H9 (cell line): ENCODE data around the gene MS4A15. TPM values are rescaled to one million over a fixed set of nuclear protein-coding genes. Genes with fewer than 3 reads are reported as not detected.

Source experiments
- DNase-seq: peaks from one replicate; pipeline ENCODE4 v3.0.0-alpha.2; 2017
- H2AFZ ChIP-seq: one replicate; pipeline ENCODE4 v1.6.1; 2013; ENCODE audit warnings: mild to moderate bottlenecking, low read length, control low read depth, moderate library complexity
- H2AK5ac ChIP-seq: 2 replicates; pipeline ENCODE4 v1.6.1; 2013; ENCODE audit warnings: low read length, control low read depth, mixed read lengths; ENCODE audit not compliant: insufficient read length
- H2BK120ac ChIP-seq: one replicate; pipeline ENCODE4 v1.6.1; 2013; ENCODE audit warnings: low read depth, mild to moderate bottlenecking, low read length, control low read depth, inconsistent platforms; ENCODE audit not compliant: poor library complexity, severe bottlenecking
- H2BK12ac ChIP-seq: 2 replicates; pipeline ENCODE4 v1.6.1; 2013; ENCODE audit warnings: low read length, control low read depth, mixed read lengths, low read depth; ENCODE audit not compliant: insufficient read length
- H2BK15ac ChIP-seq: 2 replicates; pipeline ENCODE4 v1.6.1; 2013; ENCODE audit warnings: low read depth, low read length, control low read depth
- H2BK20ac ChIP-seq: one replicate; pipeline ENCODE4 v1.6.1; 2013; ENCODE audit warnings: low read depth, mild to moderate bottlenecking, low read length, control low read depth, inconsistent platforms; ENCODE audit not compliant: poor library complexity, severe bottlenecking
- H2BK5ac ChIP-seq: 2 replicates; pipeline ENCODE4 v1.6.1; 2013; ENCODE audit warnings: low read length, control low read depth, mixed read lengths; ENCODE audit not compliant: insufficient read length
- H3K14ac ChIP-seq: 2 replicates; pipeline ENCODE4 v1.6.1; 2013; ENCODE audit warnings: low read length, control low read depth; ENCODE audit not compliant: insufficient read depth
- H3K18ac ChIP-seq: 2 replicates; pipeline ENCODE4 v1.6.1; 2013; ENCODE audit warnings: low read depth, mild to moderate bottlenecking, mixed read lengths, low read length, control low read depth; ENCODE audit not compliant: insufficient read length
- H3K23ac ChIP-seq: 2 replicates; pipeline ENCODE4 v1.6.1; 2013; ENCODE audit warnings: low read length, control low read depth, mixed read lengths, low read depth; ENCODE audit not compliant: insufficient read length
- H3K23me2 ChIP-seq: 2 replicates; pipeline ENCODE4 v1.6.1; 2013; ENCODE audit warnings: low read depth, mild to moderate bottlenecking, mixed read lengths, low read length, control low read depth; ENCODE audit not compliant: insufficient read length, poor library complexity, severe bottlenecking
- H3K27ac ChIP-seq: 2 replicates; pipeline ENCODE4 v1.5.1; 2013; ENCODE audit warnings: low read length, control low read depth, mixed read lengths, low read depth; ENCODE audit not compliant: insufficient read length
- H3K27me3 ChIP-seq: 2 replicates; pipeline ENCODE4 v1.6.1; 2013; ENCODE audit warnings: low read length, control low read depth, inconsistent platforms; ENCODE audit not compliant: insufficient read depth
- H3K4ac ChIP-seq: 2 replicates; pipeline ENCODE4 v1.6.1; 2013; ENCODE audit warnings: low read depth, mild to moderate bottlenecking, control low read depth, inconsistent platforms, low read length, moderate library complexity
- H3K4me1 ChIP-seq: 2 replicates; pipeline ENCODE4 v1.6.1; 2013; ENCODE audit warnings: low read length, control low read depth, inconsistent platforms; ENCODE audit not compliant: insufficient read depth
- H3K4me2 ChIP-seq: 2 replicates; pipeline ENCODE4 v1.6.1; 2013; ENCODE audit warnings: low read length, control low read depth, mixed read lengths; ENCODE audit not compliant: insufficient read length, insufficient read depth
- H3K56ac ChIP-seq: 2 replicates; pipeline ENCODE4 v1.6.1; 2013; ENCODE audit warnings: low read depth, mild to moderate bottlenecking, mixed read lengths, low read length, control low read depth; ENCODE audit not compliant: insufficient read length
- H3K79me1 ChIP-seq: 2 replicates; pipeline ENCODE4 v1.6.1; 2013; ENCODE audit warnings: low read depth, mild to moderate bottlenecking, moderate library complexity, low read length, control low read depth, inconsistent platforms; ENCODE audit not compliant: insufficient read depth, poor library complexity, severe bottlenecking
- H3K79me2 ChIP-seq: 2 replicates; pipeline ENCODE4 v1.6.1; 2013; ENCODE audit warnings: low read length, control low read depth, inconsistent platforms; ENCODE audit not compliant: insufficient read depth
- H3K9ac ChIP-seq: 2 replicates; pipeline ENCODE4 v1.6.1; 2013; ENCODE audit warnings: low read length, control low read depth, mixed read lengths; ENCODE audit not compliant: insufficient read length; ENCODE audit errors: extremely low read depth
- H3K9me3 ChIP-seq: one replicate; pipeline ENCODE4 v1.6.1; 2013; ENCODE audit warnings: low read depth, low read length, inconsistent platforms; ENCODE audit not compliant: control insufficient read depth
- H3T11ph ChIP-seq: one replicate; pipeline ENCODE4 v1.6.1; 2013; ENCODE audit warnings: mild to moderate bottlenecking, low read length, control low read depth, inconsistent platforms
- H4K20me1 ChIP-seq: one replicate; pipeline ENCODE4 v1.6.1; 2013; ENCODE audit not compliant: control insufficient read depth, insufficient read length, insufficient read depth
- H4K5ac ChIP-seq: 2 replicates; pipeline ENCODE4 v1.6.1; 2013; ENCODE audit warnings: low read depth, mild to moderate bottlenecking, mixed read lengths, low read length, control low read depth; ENCODE audit not compliant: insufficient read length
- H4K8ac ChIP-seq: replicated peaks from 2 replicates; pipeline ENCODE4 v1.6.1; 2013; ENCODE audit warnings: low read length, control low read depth, mixed read lengths, low read depth; ENCODE audit not compliant: insufficient read length
- H4K91ac ChIP-seq: 2 replicates; pipeline ENCODE4 v1.6.1; 2013; ENCODE audit warnings: low read depth, mild to moderate bottlenecking, moderate library complexity, mixed read lengths, low read length, control low read depth; ENCODE audit not compliant: insufficient read length
- H3K27ac Mint-ChIP-seq, 3 experiments: 2 replicates in 2 of 3; 3 replicates in 1 of 3; pipeline ENCODE4 v1.8.0; 2020 to 2021; ENCODE audit warnings: mixed read lengths in 3 of 3, mild to moderate bottlenecking in 1 of 3, moderate library complexity in 1 of 3
- H3K27me3 Mint-ChIP-seq: 2 replicates; pipeline ENCODE4 v1.8.0; 2021; ENCODE audit warnings: low read depth, mild to moderate bottlenecking, moderate library complexity, mixed read lengths
- H3K36me3 Mint-ChIP-seq, 3 experiments: 2 replicates in 2 of 3; 3 replicates in 1 of 3; pipeline ENCODE4 v1.8.0; 2020 to 2021; ENCODE audit warnings: low read depth in 3 of 3, mixed read lengths in 3 of 3; ENCODE audit not compliant: insufficient read depth in 1 of 3
- H3K4me1 Mint-ChIP-seq, 2 experiments: 2 replicates each; pipeline ENCODE4 v1.8.0; 2020; ENCODE audit warnings: mixed read lengths in 2 of 2
- H3K4me3 Mint-ChIP-seq, 2 experiments: 2 replicates in 1 of 2; 3 replicates in 1 of 2; pipeline ENCODE4 v1.8.0; 2020 to 2021; ENCODE audit warnings: mild to moderate bottlenecking in 2 of 2, mixed read lengths in 2 of 2, moderate library complexity in 1 of 2
- H3K9me3 Mint-ChIP-seq, 2 experiments: 2 replicates in 1 of 2; 3 replicates in 1 of 2; pipeline ENCODE4 v1.8.0; 2020; ENCODE audit warnings: mild to moderate bottlenecking in 2 of 2, mixed read lengths in 2 of 2, moderate library complexity in 1 of 2
- CTCF ChIP-seq: fragments of 200-600 bp; sonication (generic); conservative IDR thresholded peaks from 3 replicates; pipeline ENCODE4 v1.8.0; 2021; ENCODE audit warnings: antibody characterized with exemption, mild to moderate bottlenecking
- WGBS: extraction: QIAGEN DNeasy Blood & Tissue Kit; methylation state at CpG from one replicate; pipeline ENCODE4 v1.1.7; 2013; ENCODE audit warnings: missing lambda C conversion rate, low lambda C conversion rate, mixed read lengths; ENCODE audit not compliant: insufficient read length; ENCODE audit errors: extremely low coverage; 5-methylcytosine and 5-hydroxymethylcytosine counted together
- total RNA-seq: library from RNA; stranded (reverse); gene quantifications from 2 replicates; pipeline ENCODE4 v1.2.1, GENCODE V29; 2021

The MS4A15 gene
- total RNA-seq, 1 experiment from 2014 or later = 0.11 TPM

GRCh38 chr11:60762851-60763691 is 6.4 kb downstream of the MS4A15 start:
- no peak overlapping the region for H2BK12ac ChIP-seq
- no CpG with 5 or more reads among the region's 11 CpGs for WGBS
- H3K9ac ChIP-seq = no peak overlapping the region
- peak; percentile 71 for TF ChIP-seq CTCF
- H3K4me3 Mint-ChIP-seq = no peak overlapping the region
- no peaks in the 10 kb centered on the region for H3K23me2 ChIP-seq
- no peak overlapping the region for H2AK5ac ChIP-seq
- H3K9me3 Mint-ChIP-seq = peaks cover 3% of the 10 kb centered on the region in 2 experiments; a peak in 2 of 5 replicates
- no peaks in the 10 kb centered on the region for H3K4me1 ChIP-seq
- no peak overlapping the region for H3K56ac ChIP-seq
- H3K36me3 Mint-ChIP-seq = no peaks in the 10 kb centered on the region
- no peaks in the 10 kb centered on the region for H3K79me1 ChIP-seq
- no peak overlapping the region for H3K27ac ChIP-seq
- no peak overlapping the region for H3T11ph ChIP-seq
- no peak overlapping the region; the same call in 1 of the 2 replicates for H2BK15ac ChIP-seq
- H4K8ac ChIP-seq = no peak overlapping the region
- no peak overlapping the region; a peak in 2 of 7 replicates for H3K27ac Mint-ChIP-seq
- no peaks in the 10 kb centered on the region for H4K20me1 ChIP-seq
- H3K4me2 ChIP-seq = no peak overlapping the region
- H3K14ac ChIP-seq = no peak overlapping the region
- no peak overlapping the region for H2BK5ac ChIP-seq
- no peak overlapping the region for H4K5ac ChIP-seq
- H3K4me1 Mint-ChIP-seq = peaks cover 5 to 15% of the 10 kb centered on the region in 2 experiments
- no peak overlapping the region for H3K4ac ChIP-seq
- no peak overlapping the region for H2BK120ac ChIP-seq
- no peak overlapping the region for H4K91ac ChIP-seq
- H3K79me2 ChIP-seq = no peaks in the 10 kb centered on the region
- H3K27me3 Mint-ChIP-seq = peaks cover 15% of the 10 kb centered on the region
- DNase-seq = no peak
- H2BK20ac ChIP-seq = no peak overlapping the region
- H3K23ac ChIP-seq = no peak overlapping the region
- H3K9me3 ChIP-seq = no peaks in the 10 kb centered on the region
- no peak overlapping the region for H3K18ac ChIP-seq
- no peaks in the 10 kb centered on the region for H3K27me3 ChIP-seq
- H2AFZ ChIP-seq = no peak overlapping the region
